ENCODE data around the gene TMCC2. TPM values are rescaled to one million over a fixed set of nuclear protein-coding genes. Genes with fewer than 3 reads are reported as not detected.
"Not testable (repeated sequence)": the region's sequence is repeated elsewhere in the genome, so short reads cannot be mapped to it uniquely, and the experiment has no call there.

Gene TMCC2
- total RNA-seq, 2 experiments from 2014 or later: 2.6 to 2.7 TPM

- Mint-ChIP-seq H3K27me3 (ENCODE audit: low read depth) (peaks cover 21% of the 10 kb centered on the region), H3K27ac (no peak overlapping the region), H3K4me3 (peak overlapping the region; percentile 80), H3K36me3 (ENCODE audit: low read depth) (no peaks in the 10 kb centered on the region), H3K4me1 (ENCODE audit: low read depth) (peaks cover 52% of the 10 kb centered on the region), H3K9me3 (ENCODE audit: insufficient read depth) (no peaks in the 10 kb centered on the region)
- POLR2A ChIA-PET: interaction anchor here (2.3 kb wide), 2 partner anchors 25 to 109 kb away, joined by 7 to 8 read pairs; partner anchors contain the start of gene RBBP5
- CTCF ChIA-PET: interaction anchor here (0.6 to 24.8 kb wide), 34 partner anchors 8 to 736 kb away, joined by 3 to 509 read pairs (median 4); partner anchors contain the start of genes DSTYK, PIK3C2B and RBBP5
- DNase-seq: no peak
- ATAC-seq: no peak
These were observed 2.4 kb downstream of the TMCC2 start for GRCh38 chr1:205229916-205230700.

GRCh38 chr1:205230982-205231381 is 3.2 kb downstream of the TMCC2 start:
- no peak for ATAC-seq
- Mint-ChIP-seq H3K9me3 (ENCODE audit: insufficient read depth) (no peaks in the 10 kb centered on the region), H3K4me1 (ENCODE audit: low read depth) (peaks cover 52% of the 10 kb centered on the region), H3K36me3 (ENCODE audit: low read depth) (no peaks in the 10 kb centered on the region), H3K27ac (no peak overlapping the region), H3K4me3 (no peak overlapping the region), H3K27me3 (ENCODE audit: low read depth) (peaks cover 12% of the 10 kb centered on the region)
- CTCF ChIA-PET: interaction anchor here (4.5 to 24.8 kb wide), 2 partner anchors 24 to 42 kb away, joined by 24 to 509 read pairs; no protein-coding TSS in a partner anchor
- DNase-seq: no peak
- POLR2A ChIA-PET: no interaction called here

GRCh38 chr1:205232127-205232820 is 4.5 kb downstream of the TMCC2 start:
- H3K9me3 Mint-ChIP-seq (ENCODE audit: insufficient read depth): no peaks in the 10 kb centered on the region
- no peak overlapping the region for H3K27ac Mint-ChIP-seq
- H3K4me1 Mint-ChIP-seq (ENCODE audit: low read depth): peaks cover 45% of the 10 kb centered on the region
- H3K4me3 Mint-ChIP-seq: no peak overlapping the region
- no peaks in the 10 kb centered on the region for H3K27me3 Mint-ChIP-seq (ENCODE audit: low read depth)
- ATAC-seq: no peak
- ChIA-PET CTCF (interaction anchor here (1.0 to 24.8 kb wide), 3 partner anchors 22 to 90 kb away, joined by 3 to 509 read pairs (median 4); no protein-coding TSS in a partner anchor), POLR2A (no interaction called here)
- no peaks in the 10 kb centered on the region for H3K36me3 Mint-ChIP-seq (ENCODE audit: low read depth)
- DNase-seq: no peak

GRCh38 chr1:205232945-205233397 is 5.2 kb downstream of the TMCC2 start:
- H3K27me3 Mint-ChIP-seq (ENCODE audit: low read depth): no peaks in the 10 kb centered on the region

GRCh38 chr1:205233986-205234385 is 6.2 kb downstream of the TMCC2 start:
- peaks cover 41% of the 10 kb centered on the region for H3K4me1 Mint-ChIP-seq (ENCODE audit: low read depth)
- ATAC-seq; H3K27me3 Mint-ChIP-seq (ENCODE audit: low read depth); H3K27ac Mint-ChIP-seq; DNase-seq; H3K4me3 Mint-ChIP-seq; H3K36me3 Mint-ChIP-seq (ENCODE audit: low read depth); H3K9me3 Mint-ChIP-seq (ENCODE audit: insufficient read depth); POLR2A ChIA-PET: not testable (repeated sequence)
- CTCF ChIA-PET: interaction anchor here (0.7 to 24.8 kb wide), 2 partner anchors 21 to 75 kb away, joined by 6 to 509 read pairs; no protein-coding TSS in a partner anchor

More at GRCh38 chr1:205232945-205233397, 5.2 kb downstream of the TMCC2 start:
- Mint-ChIP-seq H3K9me3 (ENCODE audit: insufficient read depth) (no peaks in the 10 kb centered on the region), H3K4me1 (ENCODE audit: low read depth) (peaks cover 45% of the 10 kb centered on the region), H3K4me3 (no peak overlapping the region), H3K36me3 (ENCODE audit: low read depth) (no peaks in the 10 kb centered on the region), H3K27ac (no peak overlapping the region)
- DNase-seq (no peak), ATAC-seq (no peak)
- ChIA-PET CTCF (interaction anchor here (1.0 to 24.8 kb wide), 3 partner anchors 22 to 91 kb away, joined by 3 to 509 read pairs (median 4); no protein-coding TSS in a partner anchor), POLR2A (no interaction called here)

GRCh38 chr1:205235951-205236350 is 8.2 kb downstream of the TMCC2 start:
- Mint-ChIP-seq H3K9me3 (ENCODE audit: insufficient read depth) (no peaks in the 10 kb centered on the region), H3K27ac (no peak overlapping the region), H3K27me3 (ENCODE audit: low read depth) (peaks cover 2% of the 10 kb centered on the region), H3K4me3 (no peak overlapping the region), H3K4me1 (ENCODE audit: low read depth) (peaks cover 25% of the 10 kb centered on the region), H3K36me3 (ENCODE audit: low read depth) (no peaks in the 10 kb centered on the region)
- ATAC-seq: no peak
- no peak for DNase-seq
- CTCF ChIA-PET: interaction anchor here (1.2 to 24.8 kb wide), 3 partner anchors 8 to 174 kb away, joined by 3 to 509 read pairs (median 42); partner anchors contain the start of gene TMCC2
- POLR2A ChIA-PET: no interaction called here

- Mint-ChIP-seq H3K27ac (no peak overlapping the region), H3K4me3 (no peak overlapping the region), H3K4me1 (ENCODE audit: low read depth) (peaks cover 25% of the 10 kb centered on the region), H3K9me3 (ENCODE audit: insufficient read depth) (no peaks in the 10 kb centered on the region), H3K36me3 (ENCODE audit: low read depth) (no peaks in the 10 kb centered on the region), H3K27me3 (ENCODE audit: low read depth) (peaks cover 2% of the 10 kb centered on the region)
- ChIA-PET POLR2A (no interaction called here), CTCF (interaction anchor here (5.9 to 24.8 kb wide), 2 partner anchors 8 to 18 kb away, joined by 42 to 509 read pairs; partner anchors contain the start of gene TMCC2)
- no peak for ATAC-seq
- no peak for DNase-seq
These were observed 8.8 kb downstream of the TMCC2 start for GRCh38 chr1:205236526-205236925.

GRCh38 chr1:205236951-205237475 is 9.3 kb downstream of the TMCC2 start:
- ATAC-seq: no peak
- H3K27me3 Mint-ChIP-seq (ENCODE audit: low read depth): peaks cover 2% of the 10 kb centered on the region
- ChIA-PET POLR2A (no interaction called here), CTCF (interaction anchor here (1.6 to 24.8 kb wide), 3 partner anchors 9 to 244 kb away, joined by 3 to 509 read pairs (median 42); partner anchors contain the start of gene TMCC2)
- no peaks in the 10 kb centered on the region for H3K9me3 Mint-ChIP-seq (ENCODE audit: insufficient read depth)
- no peak for DNase-seq
- peaks cover 22% of the 10 kb centered on the region for H3K4me1 Mint-ChIP-seq (ENCODE audit: low read depth)
- no peak overlapping the region for H3K4me3 Mint-ChIP-seq
- no peaks in the 10 kb centered on the region for H3K36me3 Mint-ChIP-seq (ENCODE audit: low read depth)
- H3K27ac Mint-ChIP-seq: no peak overlapping the region

- DNase-seq: no peak
- Mint-ChIP-seq H3K4me1 (ENCODE audit: low read depth) (peaks cover 16% of the 10 kb centered on the region), H3K27ac (no peak overlapping the region), H3K9me3 (ENCODE audit: insufficient read depth) (no peaks in the 10 kb centered on the region), H3K36me3 (ENCODE audit: low read depth) (no peaks in the 10 kb centered on the region), H3K27me3 (ENCODE audit: low read depth) (peaks cover 2% of the 10 kb centered on the region), H3K4me3 (no peak overlapping the region)
- CTCF ChIA-PET: interaction anchor here (1.1 to 24.8 kb wide), 5 partner anchors 10 to 245 kb away, joined by 3 to 509 read pairs (median 3); partner anchors contain the start of gene TMCC2
- no peak for ATAC-seq
- POLR2A ChIA-PET: no interaction called here
These were observed 10.1 kb downstream of the TMCC2 start for GRCh38 chr1:205237526-205238484.

- no peak for DNase-seq
- H3K4me1 Mint-ChIP-seq (ENCODE audit: low read depth): peaks cover 9% of the 10 kb centered on the region
- POLR2A ChIA-PET: no interaction called here
- ATAC-seq: no peak
- H3K27me3 Mint-ChIP-seq (ENCODE audit: low read depth): peaks cover 2% of the 10 kb centered on the region
- CTCF ChIA-PET: interaction anchor here (0.6 to 24.8 kb wide), 5 partner anchors 11 to 104 kb away, joined by 3 to 509 read pairs (median 3); partner anchors contain the start of gene TMCC2
- no peaks in the 10 kb centered on the region for H3K36me3 Mint-ChIP-seq (ENCODE audit: low read depth)
- H3K9me3 Mint-ChIP-seq (ENCODE audit: insufficient read depth): no peaks in the 10 kb centered on the region
- H3K4me3 Mint-ChIP-seq: no peak overlapping the region
- no peak overlapping the region for H3K27ac Mint-ChIP-seq
These were observed 11.3 kb downstream of the TMCC2 start for GRCh38 chr1:205239078-205239477.
